ENCODE measurements around the gene BRWD1. TPM values are rescaled to one million over a fixed set of nuclear protein-coding genes. Genes with fewer than 3 reads are reported as not detected.

The BRWD1 gene
- total and polyA plus RNA-seq, 2 of the 8 experiments (the other 6 are each of a cell fraction or from before 2014, with no cell fraction given): 9.3 to 45.2 TPM

DNA sequence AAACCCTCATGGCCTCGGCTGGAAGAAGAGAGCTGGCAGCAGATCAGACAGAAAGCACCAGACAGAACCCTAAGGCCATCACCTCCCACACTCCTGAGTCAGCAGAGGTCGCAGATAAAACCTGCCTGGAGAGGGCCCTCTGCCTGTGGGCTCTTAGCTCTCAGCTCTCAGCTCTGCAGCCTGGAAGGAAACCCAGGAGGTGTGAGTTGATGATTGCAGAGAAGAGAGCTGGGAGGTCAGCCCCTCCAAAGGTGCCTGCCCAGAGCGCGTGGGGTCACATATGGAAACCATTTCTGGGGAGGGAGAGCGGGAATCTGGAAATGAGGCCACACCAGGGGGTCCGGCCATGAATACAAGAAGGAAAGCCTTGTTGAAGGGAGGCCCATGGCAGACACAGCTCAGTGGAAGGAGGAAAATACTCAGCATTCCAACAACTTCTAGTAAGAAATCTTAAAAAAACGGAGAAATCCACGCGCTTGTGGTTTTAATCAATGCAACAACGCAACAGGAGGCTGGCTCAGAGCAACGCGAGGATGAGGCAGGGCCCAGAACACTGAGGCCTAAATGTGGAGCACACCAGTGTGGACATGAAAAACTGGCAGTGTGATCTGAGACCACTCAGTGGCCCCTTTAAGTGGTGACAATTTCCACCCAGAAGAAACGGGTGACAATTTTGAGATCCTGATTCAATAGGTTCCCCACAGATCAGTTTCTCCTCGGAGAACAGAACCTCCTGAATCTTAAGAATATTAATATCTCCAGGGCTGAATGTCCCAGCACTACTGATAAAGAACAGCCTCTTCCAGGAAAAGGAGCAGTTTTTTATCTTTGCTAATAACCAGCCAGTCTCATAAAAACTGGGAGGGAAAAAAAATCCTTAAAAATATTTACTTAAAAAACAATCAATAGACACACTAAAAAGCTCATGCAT is 175.9 kb downstream of the BRWD1 start:
- Histone ChIP-seq H3K9me3 (ENCODE audit: insufficient read depth in 2 of 2, low read depth in 1 of 2, low read length in 1 of 2) (no peaks in the 10 kb centered on the region; a peak in 1 of 4 replicates), H2BK5ac (ENCODE audit: low read depth, low read length) (peak overlapping the region; percentile 69; the same call in 1 of the 2 replicates), H3K79me1 (ENCODE audit: low read depth, low read length) (no peaks in the 10 kb centered on the region), H3K23ac (ENCODE audit: insufficient read length) (no peak overlapping the region), H2BK15ac (ENCODE audit: low read length) (peak overlapping the region; percentile 40; the same call in 1 of the 2 replicates), H2BK120ac (replicated peaks; ENCODE audit: low read depth, low read length) (no peak overlapping the region), H3K36me3 (ENCODE audit: control insufficient read depth in 2 of 4, insufficient read depth in 4 of 4, low read length in 3 of 4) (no peaks in the 10 kb centered on the region), H2AK5ac (ENCODE audit: low read depth, low read length) (no peak overlapping the region), H3K56ac (replicated peaks; ENCODE audit: insufficient read length, low read depth, low read length) (no peak overlapping the region), H3K18ac (ENCODE audit: extremely low read depth, low read length) (peak overlapping the region; percentile 68; the same call in 1 of the 2 replicates), H3K79me2 (ENCODE audit: control insufficient read depth in 1 of 2, insufficient read depth in 2 of 2, low read length in 2 of 2) (no peaks in the 10 kb centered on the region), H3K14ac (ENCODE audit: insufficient read length) (no peak overlapping the region), H2BK12ac (ENCODE audit: low read depth, low read length) (peak overlapping the region; percentile 85; the same call in 1 of the 2 replicates), H3K4me2 (ENCODE audit: insufficient read depth in 1 of 2, low read depth in 2 of 2, low read length in 2 of 2) (peak overlapping the region in 1 of 2 experiments; percentile 1; a peak in 1 of 4 replicates), H3K23me2 (ENCODE audit: low read depth, low read length) (peaks cover 5% of the 10 kb centered on the region; the same call in 1 of the 2 replicates), H3K27me3 (replicated peaks in 1 of 4; ENCODE audit: control insufficient read depth in 3 of 4, extremely low read depth in 1 of 4, insufficient read depth in 3 of 4, low read length in 3 of 4) (no peaks in the 10 kb centered on the region), H3K4ac (replicated peaks; ENCODE audit: insufficient read length, low read depth, low read length) (no peak overlapping the region), H4K5ac (ENCODE audit: insufficient read length, low read depth, low read length) (no peak overlapping the region), H3K27ac (ENCODE audit: low read depth, low read length) (no peak overlapping the region), H4K8ac (ENCODE audit: extremely low read depth, insufficient read depth, low read length) (no peak overlapping the region), H3K4me3 (ENCODE audit: extremely low read depth in 1 of 4, insufficient read depth in 2 of 4, low read depth in 3 of 4, low read length in 4 of 4) (no peak overlapping the region), H2AFZ (ENCODE audit: low read length) (no peak overlapping the region; the same call in 1 of the 2 replicates), H2BK20ac (ENCODE audit: low read length) (peak overlapping the region; percentile 98), H4K91ac (replicated peaks; ENCODE audit: insufficient read length, low read length) (peak overlapping the region; percentile 8), H3K9ac (replicated peaks in 1 of 4; ENCODE audit: extremely low read depth in 1 of 4, low read depth in 3 of 4, low read length in 3 of 4) (no peak overlapping the region), H3K4me1 (replicated peaks in 1 of 4; ENCODE audit: control insufficient read depth in 3 of 4, insufficient read depth in 4 of 4, low read length in 3 of 4) (peaks cover 0 to 12% (median 7%) of the 10 kb centered on the region in 4 experiments; a peak in 6 of 7 replicates), H4K20me1 (replicated peaks in 1 of 2; ENCODE audit: control insufficient read depth in 1 of 2, insufficient read depth in 2 of 2, low read length in 2 of 2) (peaks cover 0 to 4% of the 10 kb centered on the region in 2 experiments)
- ChIA-PET CTCF (ENCODE audit: partially characterized antibody) (interaction anchor here (0.6 to 3.3 kb wide), 45 partner anchors 11 to 779 kb away, joined by 3 to 14 read pairs (median 3); no protein-coding TSS in a partner anchor), POLR2A (ENCODE audit: partially characterized antibody) (no interaction called here)
- 67% methylated on average over 14 of the region's 14 CpGs; no CpG with 5 or more reads in 1 of the 2 experiments for WGBS, 2 experiments (ENCODE audit: extremely low coverage in 1 of 2, insufficient coverage in 1 of 2, insufficient read length in 1 of 2, insufficient replicate concordance in 2 of 2, low coverage in 1 of 2, low lambda C conversion rate in 2 of 2, missing lambda C conversion rate in 1 of 2)
- FAIRE-seq: no peak
- DNase-seq (ENCODE audit: low read depth in 1 of 2, low spot score in 2 of 2): peak in 1 of 2 experiments; percentile 64
- no peak for TF ChIP-seq EP300 (IDR thresholded peaks at IDR 0.05; ENCODE audit: borderline replicate concordance in 1 of 2, low read depth in 2 of 2, low read length in 2 of 2)
- no peak for TF ChIP-seq POLR2AphosphoS5 (IDR thresholded peaks at IDR 0.05; ENCODE audit: low read depth, low read length)
- TF ChIP-seq BRCA1 (IDR thresholded peaks at IDR 0.05; ENCODE audit: low read depth, low read length): no peak
- no peak for TF ChIP-seq CBX8 (IDR thresholded peaks at IDR 0.05; ENCODE audit: borderline replicate concordance, low read depth, low read length)
- 0 out of 2 replicates have a peak, but pooled peaks have one; percentile 44 for TF ChIP-seq TEAD4 (IDR thresholded peaks at IDR 0.05; ENCODE audit: low read depth, low read length)
- TF ChIP-seq SRF (IDR thresholded peaks at IDR 0.05; ENCODE audit: low read depth, low read length): no peak
- TF ChIP-seq YY1 (IDR thresholded peaks at IDR 0.05; ENCODE audit: low read depth, low read length): no peak
- no peak for TF ChIP-seq GABPA (IDR thresholded peaks at IDR 0.05; ENCODE audit: borderline replicate concordance, insufficient read depth, low read length)
- no peak for TF ChIP-seq TCF12 (IDR thresholded peaks at IDR 0.05; ENCODE audit: low read depth, low read length)
- TF ChIP-seq TBP (IDR thresholded peaks at IDR 0.05; ENCODE audit: low read depth, low read length): peak; percentile 53; the same call in 1 of the 2 replicates

Measured in H1 (cell line).